Left cardiac atrium (tissue), 4 donors: ENCODE data around the gene KRT3. TPM values are rescaled to one million over a fixed set of nuclear protein-coding genes. Genes with fewer than 3 reads are reported as not detected.

ENCODE experiments used
- ATAC-seq, 2 donors: fragments of 200-7000 bp; cut with Tn5 transposase; one replicate each; pipeline ENCODE4 v1.9.1; 2020; ENCODE audit warnings: mild to moderate bottlenecking in 2 of 2, moderate library complexity in 2 of 2
- DNase-seq: peaks from one replicate; pipeline ENCODE4 v3.0.0-alpha.2; 2020
- intact Hi-C, 2 donors: fragments of 100-400 bp; cut with DNase I; formaldehyde crosslinking; loops; one replicate each; pipeline versions ENCODE4 v1.14.1 to v1.15.1; 2022 to 2023
- total RNA-seq, 2 donors: library from RNA; stranded (reverse); fragmentation: NEBNext Ultra II Directional; extraction: Animal tissue kit (Norgen Biotek cat#: 25700); gene quantifications; one replicate each; pipeline ENCODE4 v1.2.1, GENCODE V29; 2021
- donor health status: DM: no; HTN: yes; CAD: no.
- donor health status: DM: no; HTN: yes; CAD: no; lungs with severe emphysema.
- donor health status: DM: yes; HTN: yes; CAD: no.
- donor health status: Dilated cardiomyopathy.

The KRT3 gene
- total RNA-seq, 2 donors from 2014 or later = not detected

DNA sequence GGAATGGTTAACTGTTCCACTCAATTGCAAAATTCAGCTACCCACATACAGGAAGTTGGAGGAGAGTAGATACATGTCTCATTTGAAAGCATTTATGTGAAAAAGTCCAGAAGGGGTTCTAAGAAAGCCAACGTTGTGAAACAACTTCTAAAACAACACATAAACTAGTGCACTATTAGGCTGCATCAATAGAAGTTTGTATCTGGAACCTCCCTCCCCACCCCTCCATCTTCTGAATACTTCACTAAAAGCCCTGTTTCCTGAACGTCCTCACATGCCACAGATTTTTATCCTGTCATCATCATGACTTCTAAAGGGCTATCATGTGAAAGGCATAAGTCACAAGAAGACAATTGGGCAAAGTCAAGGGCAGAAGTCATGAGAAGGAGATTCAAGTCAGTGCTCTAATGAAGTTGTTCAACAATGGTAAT lies 32.7 kb upstream of the KRT3 start:
- intact Hi-C loops = no loop called here
- ATAC-seq = no peak
- DNase-seq = no peak

- intact Hi-C loops = no loop called here
- DNase-seq (no peak), ATAC-seq (no peak)
Observed at GRCh38 chr12:52828156-52828555, 32.2 kb upstream of the KRT3 start.

- intact Hi-C loops = no loop called here
- ATAC-seq (no peak), DNase-seq (no peak)
Observed at GRCh38 chr12:52827499-52828090, 31.7 kb upstream of the KRT3 start.

DNA sequence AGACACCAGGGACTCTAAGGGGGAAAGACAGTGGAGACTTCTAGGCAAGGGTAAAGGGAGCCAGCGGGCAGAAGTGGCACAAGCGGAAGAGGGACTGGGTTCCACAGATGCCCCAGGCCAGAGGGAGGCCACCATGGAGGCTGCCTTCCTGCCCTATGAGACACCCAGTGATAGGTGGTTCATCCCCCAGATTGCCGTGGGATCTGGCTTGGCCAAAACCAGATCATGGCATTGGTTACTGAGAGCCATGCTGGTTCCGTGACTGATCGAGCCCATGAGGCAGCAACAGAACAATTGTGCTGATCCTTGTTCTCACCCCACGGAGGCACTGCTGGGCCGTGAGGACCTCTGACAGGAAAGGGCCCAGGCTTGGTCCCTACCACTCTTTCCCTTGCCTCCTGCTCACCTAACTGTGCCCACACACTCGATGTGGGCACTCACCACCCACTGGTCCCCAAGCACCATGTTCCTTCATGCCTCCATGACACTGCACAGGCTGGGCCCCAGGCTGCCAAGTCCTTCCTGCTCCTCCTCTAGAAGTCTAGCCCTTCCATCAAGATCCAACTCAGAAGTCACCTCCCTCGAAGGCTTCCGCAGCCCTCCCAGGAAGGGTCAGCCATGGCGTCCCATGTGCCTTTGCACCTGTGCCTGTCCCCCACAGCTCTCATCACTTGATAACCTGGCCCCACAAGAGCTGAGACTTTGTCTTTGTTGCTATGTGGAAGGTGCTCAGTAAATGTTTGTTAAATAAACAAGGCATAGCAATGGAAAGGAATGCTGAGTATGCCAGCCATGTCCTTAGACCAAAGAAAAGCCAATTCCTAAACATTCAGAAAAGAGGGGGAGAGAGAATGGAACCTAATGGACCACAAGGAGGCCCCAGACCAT lies 30.9 kb upstream of the KRT3 start:
- intact Hi-C loops = no loop called here
- DNase-seq (no peak), ATAC-seq (no peak)

- ATAC-seq (no peak), DNase-seq (no peak)
- intact Hi-C loops = no loop called here
Observed at GRCh38 chr12:52825961-52826360, 30.0 kb upstream of the KRT3 start.

DNA sequence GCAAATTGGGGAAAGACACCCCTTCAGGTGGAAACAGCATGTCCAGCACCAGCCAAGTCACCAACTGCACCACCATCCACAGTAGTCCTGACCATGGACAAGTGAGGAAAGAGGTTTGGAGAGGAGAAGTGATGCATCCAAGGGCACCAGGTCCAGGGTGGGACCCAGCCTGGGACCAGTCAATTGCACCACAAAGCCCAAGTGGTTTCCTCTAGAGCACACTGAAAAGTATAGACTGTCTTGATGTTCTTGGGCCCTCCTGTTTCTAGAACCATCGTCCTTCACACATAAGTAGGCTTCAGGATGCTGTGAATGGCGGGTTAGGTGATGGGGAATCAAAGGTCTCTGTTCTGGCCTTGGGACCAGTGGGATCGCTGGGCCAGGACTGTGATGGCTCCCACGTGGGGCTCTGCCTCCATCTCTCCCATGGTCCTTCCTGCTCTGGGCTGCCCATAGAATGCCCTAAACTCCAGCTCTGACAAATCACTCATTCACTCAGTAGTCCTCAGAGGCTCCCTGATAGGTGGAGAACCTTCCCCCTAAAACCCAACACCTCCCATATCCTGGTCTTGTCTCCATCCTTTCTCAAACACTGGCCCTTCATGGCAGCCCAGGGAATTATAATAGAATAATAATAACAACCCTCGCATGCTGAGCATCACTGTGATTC lies 29.0 kb upstream of the KRT3 start:
- DNase-seq (no peak), ATAC-seq (no peak)
- intact Hi-C loops = no loop called here

DNA sequence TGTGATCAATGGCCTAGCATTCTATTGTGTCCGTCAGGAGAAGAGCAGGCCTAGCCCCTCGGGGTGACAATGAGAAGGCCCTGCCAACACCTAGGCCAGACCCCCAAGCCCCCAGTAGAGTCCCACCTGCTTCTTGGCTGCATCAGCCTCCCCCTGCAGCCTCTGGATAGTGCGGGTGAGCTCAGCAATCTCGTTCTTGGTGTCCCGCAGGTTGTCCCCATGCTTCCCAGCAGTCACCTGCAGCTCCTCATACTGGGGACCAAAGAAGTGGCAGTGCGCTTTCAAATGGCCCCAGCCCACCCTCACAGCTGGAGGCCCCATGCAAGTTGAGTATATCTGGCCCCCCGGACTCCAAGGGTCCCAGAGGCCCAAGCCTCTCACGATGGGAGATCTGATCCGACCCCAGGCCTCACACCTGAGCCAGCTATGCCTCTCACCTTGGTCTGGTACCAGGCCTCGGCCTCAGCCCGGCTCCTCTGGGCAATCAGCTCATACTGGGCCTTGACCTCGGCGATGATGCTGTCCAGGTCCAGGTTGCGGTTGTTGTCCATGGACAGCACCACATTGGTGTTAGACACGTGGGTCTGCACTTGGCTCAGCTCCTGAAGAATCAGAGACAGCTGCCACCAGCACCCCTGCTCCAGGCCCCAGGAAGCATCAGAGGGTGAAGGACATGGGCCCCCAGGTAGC lies 28.0 kb upstream of the KRT3 start:
- ATAC-seq (no peak), DNase-seq (no peak)

DNA sequence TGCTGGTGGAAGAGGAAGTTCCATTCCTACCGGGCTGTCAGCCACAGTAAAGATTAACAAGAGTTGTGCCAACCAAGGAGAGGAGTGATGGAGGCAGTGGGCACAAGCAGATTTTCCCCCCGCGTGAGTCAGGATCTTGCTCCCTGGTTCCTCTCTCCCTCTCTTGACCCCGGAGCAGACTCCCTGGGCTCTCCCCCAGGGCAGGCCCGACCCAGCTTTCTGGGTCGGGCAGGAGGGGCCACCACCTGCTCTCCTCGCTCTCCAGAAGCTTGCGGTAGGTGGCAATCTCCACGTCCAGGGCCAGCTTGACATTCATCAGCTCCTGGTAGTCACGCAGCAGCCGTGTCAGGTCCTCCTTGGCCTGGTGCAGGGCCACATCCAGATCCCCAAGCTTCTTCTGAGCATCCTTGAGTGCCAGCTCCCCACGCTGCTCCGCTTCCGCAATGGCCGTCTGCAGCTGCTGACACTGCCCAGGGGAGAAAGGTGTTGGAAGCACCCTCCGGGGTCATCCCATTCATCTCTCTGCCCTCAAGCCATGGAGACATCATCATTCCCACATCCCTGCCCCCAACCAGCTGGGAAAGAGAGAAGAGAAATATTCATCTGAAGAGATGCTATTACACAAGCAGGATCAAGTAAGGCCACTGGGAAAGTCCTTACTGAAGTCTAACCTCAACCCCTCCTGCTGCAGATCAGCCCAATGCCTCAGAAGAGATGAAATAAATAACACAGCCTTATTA lies 27.0 kb upstream of the KRT3 start:
- intact Hi-C loops = no loop called here
- ATAC-seq = no peak
- no peak for DNase-seq

More for the DNA sequence above, 28.0 kb upstream of the KRT3 start:
- intact Hi-C loops = no loop called here

DNA sequence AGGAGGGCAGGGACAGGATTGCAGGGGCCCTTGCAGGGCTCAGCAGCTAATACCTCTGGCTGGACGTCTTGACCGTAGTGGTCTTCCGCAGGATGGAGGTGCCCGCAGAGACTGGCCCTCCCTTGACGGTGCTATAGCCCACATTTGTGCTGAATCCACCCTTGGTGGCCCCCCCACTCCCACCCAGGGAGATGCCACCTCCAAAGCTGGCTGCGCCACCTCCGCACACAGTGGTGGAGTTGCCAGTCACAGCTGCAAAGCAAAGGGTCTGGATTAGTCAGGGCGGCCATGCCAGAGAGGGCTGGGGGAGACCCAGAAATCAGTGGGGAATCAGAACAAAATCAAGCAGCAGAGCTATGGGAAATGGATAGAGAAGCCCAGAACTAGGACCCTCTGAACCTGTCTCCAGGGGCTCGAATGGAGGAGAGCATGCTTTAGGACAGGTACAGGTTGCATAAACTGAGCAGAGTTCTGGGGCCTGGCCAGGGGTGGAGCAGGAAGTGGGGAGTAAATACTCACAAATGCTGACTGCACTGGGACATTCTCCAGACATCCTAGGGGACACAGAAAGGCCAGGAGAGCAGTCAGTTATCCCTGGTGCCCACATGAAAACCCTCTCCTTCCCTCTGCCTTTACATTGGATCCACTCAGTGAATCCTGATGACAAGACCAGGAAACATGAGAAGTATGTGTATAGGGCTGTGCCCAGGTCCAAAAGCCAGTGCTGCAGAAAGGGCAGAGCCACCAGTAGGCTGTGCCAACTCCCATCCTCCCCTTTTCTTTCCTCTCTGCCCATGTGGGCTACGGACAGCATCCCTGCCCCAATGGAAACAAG lies 26.1 kb upstream of the KRT3 start:
- intact Hi-C loops = no loop called here
- ATAC-seq = no peak
- no peak for DNase-seq

- DNase-seq (no peak), ATAC-seq (no peak)
- intact Hi-C loops = no loop called here
Observed at GRCh38 chr12:52821071-52821730, 25.3 kb upstream of the KRT3 start.

DNA sequence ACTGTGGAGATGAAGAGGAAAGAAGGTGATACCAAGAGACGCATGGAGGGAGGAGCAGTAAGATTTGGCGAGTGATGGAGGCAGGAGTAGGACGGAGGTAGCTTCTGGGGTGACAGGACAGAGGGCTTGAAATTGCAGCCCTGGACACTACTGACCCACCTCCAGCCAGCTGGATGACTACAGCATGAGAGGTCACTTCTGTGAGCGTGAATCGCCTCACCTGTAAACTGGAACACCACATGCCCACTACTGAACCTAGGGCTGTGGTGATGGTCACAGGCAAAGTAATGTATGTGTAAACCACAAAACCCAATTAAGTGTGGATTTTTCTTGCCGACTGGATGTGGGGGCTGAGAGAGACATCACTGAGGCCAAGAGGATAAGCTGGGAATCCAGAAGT lies 24.6 kb upstream of the KRT3 start:
- DNase-seq (no peak), ATAC-seq (no peak)
- intact Hi-C loops = no loop called here

- intact Hi-C loops = no loop called here
- no peak for DNase-seq
- ATAC-seq = peak in 1 of 2 donors; percentile 27
Observed at GRCh38 chr12:52819731-52820510, 24.0 kb upstream of the KRT3 start.

GRCh38 chr12:52818887-52819420 lies 23.0 kb upstream of the KRT3 start:
- no peak for DNase-seq
- ATAC-seq = no peak
- intact Hi-C loops = no loop called here

- intact Hi-C loops = no loop called here
- DNase-seq (no peak), ATAC-seq (no peak)
Observed at GRCh38 chr12:52818388-52818787, 22.5 kb upstream of the KRT3 start.

DNA sequence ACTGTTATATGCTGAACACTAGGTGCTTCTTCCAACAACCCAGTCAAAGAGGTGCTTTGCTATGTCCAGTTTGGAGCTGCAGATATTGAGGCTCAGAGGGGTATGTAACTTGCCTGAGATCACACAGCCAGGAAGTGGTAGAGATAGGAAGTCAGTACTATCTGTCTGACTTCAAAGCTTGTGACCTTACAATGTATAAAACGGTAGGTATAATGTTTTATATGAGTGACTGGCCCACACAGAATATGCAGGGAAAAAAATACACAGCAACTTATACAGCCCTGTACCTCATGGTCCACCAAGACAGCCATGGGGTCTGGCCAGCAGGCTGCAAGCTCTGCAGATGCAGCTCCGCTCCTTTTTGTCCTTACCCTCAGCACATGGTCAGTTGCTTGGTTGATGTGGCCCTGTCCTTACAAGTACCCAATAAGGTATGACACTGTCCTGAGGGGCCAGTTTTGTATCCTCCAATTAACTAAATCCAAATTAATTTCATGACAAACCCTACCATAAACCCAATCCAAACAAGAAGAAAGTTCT lies 21.9 kb upstream of the KRT3 start:
- intact Hi-C loops = no loop called here
- ATAC-seq (no peak), DNase-seq (no peak)

GRCh38 chr12:52817003-52817698 lies 21.2 kb upstream of the KRT3 start:
- no peak for DNase-seq
- intact Hi-C loops = no loop called here
- no peak for ATAC-seq
